Hepatocyte (in vitro differentiated cells): Measurements from ENCODE around the gene CCDC51.

Source experiments
- EZH2 ChIP-seq: fragments of 200-600 bp; sonication (generic); IDR thresholded peaks from 2 replicates; pipeline ENCODE4 v1.6.1; 2016; ENCODE audit warnings: antibody characterized with exemption, mild to moderate bottlenecking, borderline replicate concordance
- TF ChIP-seq, protein P1 (sequence below): fragments of 200-600 bp; sonication (generic); IDR thresholded peaks from 2 replicates; pipeline ENCODE4 v1.5.1; 2016; ENCODE audit warnings: antibody characterized with exemption, mild to moderate bottlenecking; ENCODE audit not compliant: poor library complexity

DNA sequence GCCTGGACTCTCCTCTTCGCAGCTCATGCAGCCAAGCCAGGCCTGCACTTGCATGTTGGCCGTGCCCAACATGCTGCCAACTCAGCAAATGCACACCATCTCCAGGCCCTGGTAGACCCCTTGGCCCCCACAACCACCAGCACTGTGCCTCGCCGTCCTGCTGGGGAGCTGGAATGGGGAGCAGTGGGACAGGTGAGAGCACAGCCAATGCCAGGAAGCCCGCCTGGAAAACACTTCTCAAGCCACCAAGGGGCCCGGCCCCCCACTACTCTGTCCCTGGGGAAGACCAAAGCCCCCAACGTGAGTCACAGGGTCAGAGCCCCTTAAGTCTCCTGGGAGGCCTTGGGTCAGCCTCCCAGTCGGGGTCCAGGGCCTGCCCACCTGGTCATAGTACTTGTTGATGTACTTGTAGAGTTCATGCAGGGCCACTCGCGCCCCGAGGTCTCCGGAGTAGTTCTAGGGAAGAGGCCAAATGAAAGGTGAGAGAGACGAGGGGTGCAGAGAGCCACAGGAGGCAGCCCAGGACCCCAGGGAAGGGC lies 34.5 kb downstream of the CCDC51 start:
- TF ChIP-seq, protein P1, sequence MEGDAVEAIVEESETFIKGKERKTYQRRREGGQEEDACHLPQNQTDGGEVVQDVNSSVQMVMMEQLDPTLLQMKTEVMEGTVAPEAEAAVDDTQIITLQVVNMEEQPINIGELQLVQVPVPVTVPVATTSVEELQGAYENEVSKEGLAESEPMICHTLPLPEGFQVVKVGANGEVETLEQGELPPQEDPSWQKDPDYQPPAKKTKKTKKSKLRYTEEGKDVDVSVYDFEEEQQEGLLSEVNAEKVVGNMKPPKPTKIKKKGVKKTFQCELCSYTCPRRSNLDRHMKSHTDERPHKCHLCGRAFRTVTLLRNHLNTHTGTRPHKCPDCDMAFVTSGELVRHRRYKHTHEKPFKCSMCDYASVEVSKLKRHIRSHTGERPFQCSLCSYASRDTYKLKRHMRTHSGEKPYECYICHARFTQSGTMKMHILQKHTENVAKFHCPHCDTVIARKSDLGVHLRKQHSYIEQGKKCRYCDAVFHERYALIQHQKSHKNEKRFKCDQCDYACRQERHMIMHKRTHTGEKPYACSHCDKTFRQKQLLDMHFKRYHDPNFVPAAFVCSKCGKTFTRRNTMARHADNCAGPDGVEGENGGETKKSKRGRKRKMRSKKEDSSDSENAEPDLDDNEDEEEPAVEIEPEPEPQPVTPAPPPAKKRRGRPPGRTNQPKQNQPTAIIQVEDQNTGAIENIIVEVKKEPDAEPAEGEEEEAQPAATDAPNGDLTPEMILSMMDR = no peak
- no peak for TF ChIP-seq EZH2
